ENCODE results near the gene TBCEL. TPM values are rescaled to one million over a fixed set of nuclear protein-coding genes. Genes with fewer than 3 reads are reported as not detected.

TBCEL gene
- total RNA-seq, 1 donor from 2014 or later = 25.0 TPM

DNA sequence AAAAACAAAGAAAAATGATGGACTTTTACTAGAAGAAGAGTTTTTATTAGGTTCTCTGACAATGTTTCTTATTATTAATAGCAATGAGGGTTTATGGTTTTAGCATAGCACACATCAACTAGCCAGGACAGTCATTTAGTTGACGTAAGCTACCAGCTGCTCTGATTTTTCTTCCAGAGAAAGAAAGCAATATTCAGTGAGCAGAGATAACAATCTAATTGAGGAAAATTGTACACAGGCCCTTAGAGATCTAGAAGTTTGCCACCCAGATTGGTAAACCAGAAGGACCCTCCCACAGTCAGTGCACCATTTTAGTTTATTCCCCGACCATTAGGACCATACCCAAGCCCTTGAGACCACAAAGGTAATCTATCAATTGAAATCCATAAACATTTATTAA, 28.7 kb upstream of the TBCEL start:
- H3K4me1 ChIP-seq = no peaks in the 10 kb centered on the region
- H3K4me3 ChIP-seq = no peak overlapping the region
- TF ChIP-seq, protein P1, sequence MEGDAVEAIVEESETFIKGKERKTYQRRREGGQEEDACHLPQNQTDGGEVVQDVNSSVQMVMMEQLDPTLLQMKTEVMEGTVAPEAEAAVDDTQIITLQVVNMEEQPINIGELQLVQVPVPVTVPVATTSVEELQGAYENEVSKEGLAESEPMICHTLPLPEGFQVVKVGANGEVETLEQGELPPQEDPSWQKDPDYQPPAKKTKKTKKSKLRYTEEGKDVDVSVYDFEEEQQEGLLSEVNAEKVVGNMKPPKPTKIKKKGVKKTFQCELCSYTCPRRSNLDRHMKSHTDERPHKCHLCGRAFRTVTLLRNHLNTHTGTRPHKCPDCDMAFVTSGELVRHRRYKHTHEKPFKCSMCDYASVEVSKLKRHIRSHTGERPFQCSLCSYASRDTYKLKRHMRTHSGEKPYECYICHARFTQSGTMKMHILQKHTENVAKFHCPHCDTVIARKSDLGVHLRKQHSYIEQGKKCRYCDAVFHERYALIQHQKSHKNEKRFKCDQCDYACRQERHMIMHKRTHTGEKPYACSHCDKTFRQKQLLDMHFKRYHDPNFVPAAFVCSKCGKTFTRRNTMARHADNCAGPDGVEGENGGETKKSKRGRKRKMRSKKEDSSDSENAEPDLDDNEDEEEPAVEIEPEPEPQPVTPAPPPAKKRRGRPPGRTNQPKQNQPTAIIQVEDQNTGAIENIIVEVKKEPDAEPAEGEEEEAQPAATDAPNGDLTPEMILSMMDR (IDR thresholded peaks at IDR 0.05; ENCODE audit: borderline replicate concordance) = no peak
- no peaks in the 10 kb centered on the region for H3K36me3 ChIP-seq
- peaks cover 65% of the 10 kb centered on the region for H3K27me3 ChIP-seq (ENCODE audit: low read depth)
- H3K27ac ChIP-seq (replicated peaks) = no peak overlapping the region
- DNase-seq = no peak
- intact Hi-C loops (cut with micrococcal nuclease) = no loop called here
- H3K9me3 ChIP-seq (replicated peaks) = no peaks in the 10 kb centered on the region

DNA sequence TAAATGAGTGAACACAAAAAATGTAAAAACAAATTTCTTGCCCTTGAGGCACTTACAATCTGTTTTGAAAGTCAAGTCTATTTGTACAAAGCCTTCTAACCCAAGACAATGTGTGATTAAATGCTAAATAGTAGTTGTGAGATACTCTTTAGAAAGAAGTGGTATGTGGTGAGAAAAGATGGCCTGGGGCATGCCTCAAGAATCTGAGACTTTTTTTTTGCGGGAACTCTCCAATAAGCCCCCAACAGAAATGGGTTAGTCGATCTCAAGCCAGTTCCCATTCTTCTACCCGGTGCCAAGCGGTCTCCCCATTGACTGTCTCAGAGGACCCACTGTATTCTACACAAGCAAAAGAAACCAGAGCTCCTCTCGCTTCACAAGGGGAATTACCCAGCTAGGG, 26.9 kb upstream of the TBCEL start:
- Histone ChIP-seq H3K4me3 (no peak overlapping the region), H3K9me3 (replicated peaks) (no peaks in the 10 kb centered on the region), H3K27ac (replicated peaks) (no peak overlapping the region), H3K36me3 (no peaks in the 10 kb centered on the region), H3K27me3 (ENCODE audit: low read depth) (peaks cover 55% of the 10 kb centered on the region), H3K4me1 (no peaks in the 10 kb centered on the region)
- intact Hi-C loops (cut with micrococcal nuclease) = no loop called here
- TF ChIP-seq, protein P1 (IDR thresholded peaks at IDR 0.05; ENCODE audit: borderline replicate concordance) = no peak
- DNase-seq = no peak

DNA sequence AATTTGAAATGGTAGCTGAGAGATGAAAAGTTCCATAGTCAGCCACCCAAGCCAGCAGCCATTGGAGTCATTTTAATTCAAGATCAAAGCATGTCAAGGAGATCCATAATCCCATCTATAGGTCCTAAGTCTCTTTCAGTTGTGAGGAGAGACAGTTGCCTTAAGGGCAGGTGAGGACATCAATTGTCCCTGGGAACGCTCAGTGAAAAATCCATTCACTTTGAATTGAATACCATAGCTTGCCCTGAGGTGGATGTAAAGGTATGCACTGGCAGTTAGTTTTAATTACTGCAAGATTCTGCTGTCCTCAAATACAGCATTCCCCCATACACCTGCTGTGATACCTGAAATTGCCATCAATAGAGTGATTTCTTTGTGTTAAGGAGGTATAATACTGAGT, 25.3 kb upstream of the TBCEL start:
- Histone ChIP-seq H3K9me3 (replicated peaks) (no peaks in the 10 kb centered on the region), H3K27ac (replicated peaks) (no peak overlapping the region), H3K4me1 (no peaks in the 10 kb centered on the region), H3K4me3 (no peak overlapping the region), H3K36me3 (no peaks in the 10 kb centered on the region), H3K27me3 (ENCODE audit: low read depth) (peaks cover 43% of the 10 kb centered on the region)
- TF ChIP-seq, protein P1 (IDR thresholded peaks at IDR 0.05; ENCODE audit: borderline replicate concordance) = no peak
- DNase-seq = no peak
- intact Hi-C loops (cut with micrococcal nuclease) = no loop called here

DNA sequence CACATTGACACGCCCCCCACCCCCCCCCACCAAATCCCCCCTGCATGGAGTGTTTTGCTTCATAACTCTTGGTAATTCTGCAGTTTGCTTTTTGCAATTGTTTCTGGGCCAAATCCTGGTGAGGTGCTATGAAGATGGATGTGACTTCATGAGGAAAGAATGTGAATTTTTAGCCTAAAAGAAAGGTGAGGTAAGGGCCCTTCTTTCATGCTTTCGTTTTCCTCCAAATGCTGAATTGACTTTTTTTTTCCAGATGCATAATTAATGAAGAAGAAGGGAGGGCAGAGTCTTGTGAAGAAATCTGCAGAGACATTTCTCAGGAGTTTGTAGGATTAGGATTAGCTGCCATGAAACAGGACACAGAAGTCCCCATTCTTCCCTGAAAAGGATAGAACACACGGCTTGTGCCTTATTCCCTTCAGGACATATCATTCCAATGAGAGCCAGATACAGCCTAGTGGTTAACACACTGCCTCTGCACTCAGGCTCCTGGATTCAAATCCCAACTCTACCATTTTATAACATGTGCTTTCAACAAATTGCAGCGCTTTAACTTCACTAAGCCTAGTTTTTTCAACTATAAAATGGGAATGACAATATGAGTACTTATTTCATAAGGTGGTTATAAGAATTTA, 19.6 kb upstream of the TBCEL start:
- no peak overlapping the region for H3K4me3 ChIP-seq
- no peak overlapping the region for H3K27ac ChIP-seq (replicated peaks)
- H3K4me1 ChIP-seq = no peaks in the 10 kb centered on the region
- no peaks in the 10 kb centered on the region for H3K9me3 ChIP-seq (replicated peaks)
- peaks cover 18% of the 10 kb centered on the region for H3K27me3 ChIP-seq (ENCODE audit: low read depth)
- TF ChIP-seq, protein P1 (IDR thresholded peaks at IDR 0.05; ENCODE audit: borderline replicate concordance) = no peak
- no peaks in the 10 kb centered on the region for H3K36me3 ChIP-seq
- no peak for DNase-seq
- intact Hi-C loops (cut with micrococcal nuclease) = no loop called here

DNA sequence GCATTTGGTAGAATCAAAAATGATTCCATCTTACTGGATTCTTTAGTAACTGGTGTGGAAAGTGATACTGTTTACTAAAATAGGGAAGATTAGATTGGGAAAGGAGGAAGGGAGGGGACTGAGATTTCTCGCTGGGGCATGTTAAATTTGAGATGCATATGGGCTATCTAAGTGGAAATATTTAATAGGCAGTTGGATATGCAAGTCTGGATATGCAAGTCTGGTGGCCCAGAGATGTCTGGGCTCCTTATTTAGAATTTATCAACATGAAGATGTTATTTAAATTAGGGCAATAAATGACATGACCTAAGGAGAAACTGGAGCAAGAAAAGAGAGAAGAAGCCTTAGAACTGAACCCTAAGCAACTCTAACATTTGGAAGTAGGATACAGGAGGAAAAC, 17.0 kb upstream of the TBCEL start:
- intact Hi-C loops (cut with micrococcal nuclease) = no loop called here
- Histone ChIP-seq H3K27me3 (ENCODE audit: low read depth) (peaks cover 5% of the 10 kb centered on the region), H3K27ac (replicated peaks) (no peak overlapping the region), H3K4me3 (no peak overlapping the region), H3K9me3 (replicated peaks) (no peaks in the 10 kb centered on the region), H3K36me3 (no peaks in the 10 kb centered on the region), H3K4me1 (no peaks in the 10 kb centered on the region)
- TF ChIP-seq, protein P1 (IDR thresholded peaks at IDR 0.05; ENCODE audit: borderline replicate concordance) = no peak
- DNase-seq = no peak

Measured in left ventricle myocardium inferior (tissue), 1 donor.